HG03159 (cell line): ENCODE measurements around the gene KLF15.

Experiments used
- ATAC-seq: cut with Tn5 transposase; IDR thresholded peaks from one replicate; pipeline ENCODE4 v1.9.1; 2021; ENCODE audit warnings: mild to moderate bottlenecking, moderate library complexity; ENCODE audit not compliant: unreplicated experiment

KLF15 gene

GRCh38 chr3:126357295-126358037, at the start of gene KLF15:
KLF15 (minus strand) TSS chr3:126357408; CDS start chr3:126352922, 4,486 bp downstream.
- ATAC-seq, result peak; percentile 78

GRCh38 chr3:126406389-126407296, 49.4 kb upstream of the KLF15 start:
- ATAC-seq, result no peak

- ATAC-seq, result no peak
These were observed 45.6 kb upstream of the KLF15 start for GRCh38 chr3:126402666-126403302.

- ATAC-seq, result no peak
These were observed 45.0 kb upstream of the KLF15 start for GRCh38 chr3:126402178-126402577.

- no peak for ATAC-seq
These were observed 44.5 kb upstream of the KLF15 start for GRCh38 chr3:126401611-126402160.

GRCh38 chr3:126399756-126400155, 42.5 kb upstream of the KLF15 start:
- ATAC-seq, result no peak

GRCh38 chr3:126399351-126399735, 42.1 kb upstream of the KLF15 start:
- peak; percentile 52 for ATAC-seq

GRCh38 chr3:126398423-126399350, 41.5 kb upstream of the KLF15 start:
- ATAC-seq, result no peak

GRCh38 chr3:126397610-126398422, 40.6 kb upstream of the KLF15 start:
- ATAC-seq, result no peak

GRCh38 chr3:126396536-126396935, 39.3 kb upstream of the KLF15 start:
- ATAC-seq, result no peak

- no peak for ATAC-seq
These were observed 38.8 kb upstream of the KLF15 start for GRCh38 chr3:126395846-126396513.

GRCh38 chr3:126394977-126395321, 37.7 kb upstream of the KLF15 start:
- ATAC-seq, result no peak

GRCh38 chr3:126394179-126394976, 37.2 kb upstream of the KLF15 start, which contains the start of gene CFAP100:
CFAP100 (plus strand) TSS chr3:126394909; CDS start chr3:126396001, 1,092 bp downstream.
- ATAC-seq, result no peak

- no peak for ATAC-seq
These were observed 36.4 kb upstream of the KLF15 start for GRCh38 chr3:126393563-126393962.

GRCh38 chr3:126392246-126392645, 35.0 kb upstream of the KLF15 start:
- no peak for ATAC-seq

- no peak for ATAC-seq
These were observed 34.4 kb upstream of the KLF15 start for GRCh38 chr3:126391631-126392030.

- ATAC-seq, result no peak
These were observed 33.5 kb upstream of the KLF15 start for GRCh38 chr3:126390751-126391150.

- no peak for ATAC-seq
These were observed 33.0 kb upstream of the KLF15 start for GRCh38 chr3:126390201-126390600.
